Colonic mucosa (tissue), 4 donors: ENCODE measurements around the gene NRG2. TPM values are rescaled to one million over a fixed set of nuclear protein-coding genes. Genes with fewer than 3 reads are reported as not detected.

Experiments used
- DNase-seq: peaks from one replicate; pipeline ENCODE4 v3.0.0-alpha.2; 2020
- H3K27ac ChIP-seq: fragments of 200-600 bp; one replicate; pipeline ENCODE4 v1.8.0; 2021
- H3K27me3 ChIP-seq: fragments of 200-600 bp; one replicate; pipeline ENCODE4 v1.8.0; 2021
- H3K36me3 ChIP-seq: fragments of 200-600 bp; one replicate; pipeline ENCODE4 v1.8.0; 2021
- H3K4me1 ChIP-seq: fragments of 200-600 bp; one replicate; pipeline ENCODE4 v1.8.0; 2021; ENCODE audit warnings: mild to moderate bottlenecking
- H3K4me3 ChIP-seq: fragments of 200-600 bp; one replicate; pipeline ENCODE4 v1.8.0; 2021
- H3K9ac ChIP-seq, 2 donors: one replicate each; pipeline ENCODE4 v1.7.0; 2013; ENCODE audit warnings: control low read depth in 2 of 2, low read depth in 2 of 2, low read length in 2 of 2
- H3K9me3 ChIP-seq: fragments of 200-600 bp; one replicate; pipeline ENCODE4 v1.8.0; 2021
- CTCF ChIP-seq: fragments of 200-600 bp; IDR thresholded peaks from one replicate; pipeline ENCODE4 v1.8.0; 2022; ENCODE audit warnings: antibody characterized with exemption, mild to moderate bottlenecking
- intact Hi-C: fragments of 100-400 bp; cut with DNase I; formaldehyde crosslinking; loops from one replicate; pipeline ENCODE4 v1.14.1; 2022
- total RNA-seq, 2 donors: library from RNA; stranded (reverse); fragmentation: NEBNext Ultra II Directional in 1 of 2; extraction: Animal tissue kit (Norgen Biotek cat#: 25700) in 1 of 2; gene quantifications; one replicate each; pipeline ENCODE4 v1.2.1, GENCODE V29; 2021
- donor health status: healthy.
- donor health status: DM: no; HTN: no; CAD: no.
- donor health status: DM: no; HTN: no; CAD: no.

NRG2 gene
- total RNA-seq, 2 donors from 2014 or later = 0.10 to 0.48 TPM

GRCh38 chr5:139817970-139818369 lies 225.1 kb downstream of the NRG2 start:
- no peak for DNase-seq
- Histone ChIP-seq H3K27me3 (no peaks in the 10 kb centered on the region), H3K9me3 (no peaks in the 10 kb centered on the region), H3K27ac (no peak overlapping the region), H3K4me3 (no peak overlapping the region), H3K36me3 (no peaks in the 10 kb centered on the region), H3K9ac (no peak overlapping the region), H3K4me1 (no peaks in the 10 kb centered on the region)
- no peak for TF ChIP-seq CTCF
- intact Hi-C loops = no loop called here

- no peaks in the 10 kb centered on the region for H3K36me3 ChIP-seq
- intact Hi-C loops = no loop called here
- H3K27me3 ChIP-seq = no peaks in the 10 kb centered on the region
- no peak overlapping the region for H3K4me3 ChIP-seq
- H3K9ac ChIP-seq = no peak overlapping the region
- H3K4me1 ChIP-seq = no peaks in the 10 kb centered on the region
- no peak for TF ChIP-seq CTCF
- H3K27ac ChIP-seq = no peak overlapping the region
- no peak for DNase-seq
- no peaks in the 10 kb centered on the region for H3K9me3 ChIP-seq
Observed at GRCh38 chr5:139817362-139817761, 225.7 kb downstream of the NRG2 start.

- Histone ChIP-seq H3K9me3 (no peaks in the 10 kb centered on the region), H3K9ac (no peak overlapping the region), H3K4me3 (no peak overlapping the region), H3K36me3 (no peaks in the 10 kb centered on the region), H3K4me1 (no peaks in the 10 kb centered on the region), H3K27ac (no peak overlapping the region), H3K27me3 (no peaks in the 10 kb centered on the region)
- no peak for DNase-seq
- intact Hi-C loops = no loop called here
- TF ChIP-seq CTCF = no peak
Observed at GRCh38 chr5:139816566-139816965, 226.5 kb downstream of the NRG2 start.

- Histone ChIP-seq H3K4me1 (no peaks in the 10 kb centered on the region), H3K27ac (no peak overlapping the region), H3K9ac (no peak overlapping the region), H3K36me3 (no peaks in the 10 kb centered on the region), H3K9me3 (no peaks in the 10 kb centered on the region), H3K27me3 (no peaks in the 10 kb centered on the region), H3K4me3 (no peak overlapping the region)
- intact Hi-C loops = no loop called here
- DNase-seq = no peak
- no peak for TF ChIP-seq CTCF
Observed at GRCh38 chr5:139814704-139815280, 228.3 kb downstream of the NRG2 start.

- TF ChIP-seq CTCF = no peak
- H3K4me1 ChIP-seq = no peaks in the 10 kb centered on the region
- no peak overlapping the region for H3K27ac ChIP-seq
- intact Hi-C loops = no loop called here
- H3K36me3 ChIP-seq = no peaks in the 10 kb centered on the region
- H3K27me3 ChIP-seq = no peaks in the 10 kb centered on the region
- no peak overlapping the region for H3K9ac ChIP-seq
- H3K4me3 ChIP-seq = no peak overlapping the region
- no peaks in the 10 kb centered on the region for H3K9me3 ChIP-seq
- DNase-seq = no peak
Observed at GRCh38 chr5:139814191-139814601, 228.9 kb downstream of the NRG2 start.
